Measurements from ENCODE around the gene RPL28. TPM values are rescaled to one million over a fixed set of nuclear protein-coding genes. Genes with fewer than 3 reads are reported as not detected.

The RPL28 gene
- total RNA-seq, 1 experiment from 2014 or later = 2,505 TPM

- TF ChIP-seq KAT7 (CRISPR knock-in tag; IDR thresholded peaks at IDR 0.05; ENCODE audit: borderline replicate concordance) (no peak), ATF2 (CRISPR knock-in tag; IDR thresholded peaks at IDR 0.05; ENCODE audit: borderline replicate concordance, low read depth) (no peak), AR (CRISPR knock-in tag; IDR thresholded peaks at IDR 0.05) (no peak), E2F1 (CRISPR knock-in tag; IDR thresholded peaks at IDR 0.05) (no peak)
- TF ChIP-seq, protein P1, sequence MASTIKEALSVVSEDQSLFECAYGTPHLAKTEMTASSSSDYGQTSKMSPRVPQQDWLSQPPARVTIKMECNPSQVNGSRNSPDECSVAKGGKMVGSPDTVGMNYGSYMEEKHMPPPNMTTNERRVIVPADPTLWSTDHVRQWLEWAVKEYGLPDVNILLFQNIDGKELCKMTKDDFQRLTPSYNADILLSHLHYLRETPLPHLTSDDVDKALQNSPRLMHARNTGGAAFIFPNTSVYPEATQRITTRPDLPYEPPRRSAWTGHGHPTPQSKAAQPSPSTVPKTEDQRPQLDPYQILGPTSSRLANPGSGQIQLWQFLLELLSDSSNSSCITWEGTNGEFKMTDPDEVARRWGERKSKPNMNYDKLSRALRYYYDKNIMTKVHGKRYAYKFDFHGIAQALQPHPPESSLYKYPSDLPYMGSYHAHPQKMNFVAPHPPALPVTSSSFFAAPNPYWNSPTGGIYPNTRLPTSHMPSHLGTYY (CRISPR knock-in tag; IDR thresholded peaks at IDR 0.05) = no peak
Measured at GRCh38 chr19:55405638-55406037, 19.9 kb downstream of the RPL28 start (continued).

- TF ChIP-seq CBFB (CRISPR knock-in tag; IDR thresholded peaks at IDR 0.05; ENCODE audit: low read depth) = no peak
- TF ChIP-seq USF2 (CRISPR knock-in tag; IDR thresholded peaks at IDR 0.05) = 0 out of 2 replicates have a peak, but pooled peaks have one; percentile 13
- no peak for ATAC-seq
- Mint-ChIP-seq H3K27me3 (ENCODE audit: low read depth) (peaks cover 26% of the 10 kb centered on the region), H3K4me1 (peaks cover 37% of the 10 kb centered on the region), H3K36me3 (peaks cover 58% of the 10 kb centered on the region), H3K27ac (peak overlapping the region; percentile 85), H3K9me3 (peaks cover 22% of the 10 kb centered on the region), H3K4me3 (peak overlapping the region; percentile 88)
- ChIA-PET CTCF (no interaction called here), POLR2A (interaction anchor here (0.9 to 2.3 kb wide), 2 partner anchors 16 to 67 kb away, joined by 3 to 6 read pairs; partner anchors contain the start of gene KMT5C)
- no peak for DNase-seq (ENCODE audit: low spot score)
Measured at GRCh38 chr19:55406091-55406825, 20.5 kb downstream of the RPL28 start.

- no peak for DNase-seq (ENCODE audit: low spot score)
- ChIA-PET CTCF (interaction anchor here (0.5 to 2.5 kb wide), 4 partner anchors 11 to 246 kb away, joined by 3 to 11 read pairs (median 4); partner anchors contain the start of gene SHISA7), POLR2A (interaction anchor here (0.6 to 2.3 kb wide), 9 partner anchors 16 to 250 kb away, joined by 3 to 8 read pairs (median 4); partner anchors contain the start of genes KMT5C and TMEM238)
- Mint-ChIP-seq H3K27ac (peak overlapping the region; percentile 85), H3K4me3 (peak overlapping the region; percentile 88), H3K27me3 (ENCODE audit: low read depth) (peaks cover 33% of the 10 kb centered on the region), H3K9me3 (peaks cover 22% of the 10 kb centered on the region), H3K36me3 (peaks cover 55% of the 10 kb centered on the region), H3K4me1 (peaks cover 34% of the 10 kb centered on the region)
- no peak for ATAC-seq
- TF ChIP-seq ATF2 (CRISPR knock-in tag; IDR thresholded peaks at IDR 0.05; ENCODE audit: borderline replicate concordance, low read depth) = no peak
- no peak for TF ChIP-seq MLX (CRISPR knock-in tag; IDR thresholded peaks at IDR 0.05)
- no peak for TF ChIP-seq RORB (CRISPR knock-in tag; IDR thresholded peaks at IDR 0.05)
- TF ChIP-seq IRF1 (CRISPR knock-in tag; IDR thresholded peaks at IDR 0.05) = no peak
- TF ChIP-seq, protein P2, sequence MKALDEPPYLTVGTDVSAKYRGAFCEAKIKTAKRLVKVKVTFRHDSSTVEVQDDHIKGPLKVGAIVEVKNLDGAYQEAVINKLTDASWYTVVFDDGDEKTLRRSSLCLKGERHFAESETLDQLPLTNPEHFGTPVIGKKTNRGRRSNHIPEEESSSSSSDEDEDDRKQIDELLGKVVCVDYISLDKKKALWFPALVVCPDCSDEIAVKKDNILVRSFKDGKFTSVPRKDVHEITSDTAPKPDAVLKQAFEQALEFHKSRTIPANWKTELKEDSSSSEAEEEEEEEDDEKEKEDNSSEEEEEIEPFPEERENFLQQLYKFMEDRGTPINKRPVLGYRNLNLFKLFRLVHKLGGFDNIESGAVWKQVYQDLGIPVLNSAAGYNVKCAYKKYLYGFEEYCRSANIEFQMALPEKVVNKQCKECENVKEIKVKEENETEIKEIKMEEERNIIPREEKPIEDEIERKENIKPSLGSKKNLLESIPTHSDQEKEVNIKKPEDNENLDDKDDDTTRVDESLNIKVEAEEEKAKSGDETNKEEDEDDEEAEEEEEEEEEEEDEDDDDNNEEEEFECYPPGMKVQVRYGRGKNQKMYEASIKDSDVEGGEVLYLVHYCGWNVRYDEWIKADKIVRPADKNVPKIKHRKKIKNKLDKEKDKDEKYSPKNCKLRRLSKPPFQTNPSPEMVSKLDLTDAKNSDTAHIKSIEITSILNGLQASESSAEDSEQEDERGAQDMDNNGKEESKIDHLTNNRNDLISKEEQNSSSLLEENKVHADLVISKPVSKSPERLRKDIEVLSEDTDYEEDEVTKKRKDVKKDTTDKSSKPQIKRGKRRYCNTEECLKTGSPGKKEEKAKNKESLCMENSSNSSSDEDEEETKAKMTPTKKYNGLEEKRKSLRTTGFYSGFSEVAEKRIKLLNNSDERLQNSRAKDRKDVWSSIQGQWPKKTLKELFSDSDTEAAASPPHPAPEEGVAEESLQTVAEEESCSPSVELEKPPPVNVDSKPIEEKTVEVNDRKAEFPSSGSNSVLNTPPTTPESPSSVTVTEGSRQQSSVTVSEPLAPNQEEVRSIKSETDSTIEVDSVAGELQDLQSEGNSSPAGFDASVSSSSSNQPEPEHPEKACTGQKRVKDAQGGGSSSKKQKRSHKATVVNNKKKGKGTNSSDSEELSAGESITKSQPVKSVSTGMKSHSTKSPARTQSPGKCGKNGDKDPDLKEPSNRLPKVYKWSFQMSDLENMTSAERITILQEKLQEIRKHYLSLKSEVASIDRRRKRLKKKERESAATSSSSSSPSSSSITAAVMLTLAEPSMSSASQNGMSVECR (CRISPR knock-in tag; IDR thresholded peaks at IDR 0.05; ENCODE audit: borderline replicate concordance) = no peak
Measured at GRCh38 chr19:55406826-55407549, 21.3 kb downstream of the RPL28 start.
